Peyer's patch (tissue), 4 donors: ENCODE measurements around the gene EEF1B2.
"Not testable (repeated sequence)": the region's sequence is repeated elsewhere in the genome, so short reads cannot be mapped to it uniquely, and the experiment has no call there.

Experiments used
- CTCF ChIP-seq, 6 experiments: fragments of 450-650 bp in 4 of 6; fragments of 200-600 bp in 2 of 6; sonication (generic) in 1 of 6; IDR thresholded peaks; one replicate each; pipeline ENCODE4 v1.5.1; 2017 to 2019; ENCODE audit warnings: antibody characterized with exemption in 6 of 6, mild to moderate bottlenecking in 3 of 6, moderate library complexity in 1 of 6
- POLR2A ChIP-seq, 2 donors: fragments of 450-650 bp; IDR thresholded peaks; one replicate each; pipeline ENCODE4 v1.5.1; 2017; ENCODE audit warnings: antibody characterized with exemption in 2 of 2, mild to moderate bottlenecking in 2 of 2, moderate library complexity in 2 of 2

- not testable (repeated sequence) for TF ChIP-seq CTCF, POLR2A (IDR thresholded peaks at IDR 0.05)
These were observed 8.5 kb downstream of the EEF1B2 start for GRCh38 chr2:206168230-206168629.
